A549 (cell line): Measurements from ENCODE around the gene MBNL1.

Experiments
- CBX2 ChIP-seq: fragments of 200-600 bp; sonication (generic); IDR thresholded peaks from 2 replicates; pipeline ENCODE4 v1.6.1; 2016; ENCODE audit warnings: low read depth, mild to moderate bottlenecking, borderline replicate concordance
- CHD4 ChIP-seq: fragments of 200-600 bp; sonication (generic); IDR thresholded peaks from 2 replicates; pipeline ENCODE4 v1.6.1; 2016; ENCODE audit warnings: antibody characterized with exemption, mild to moderate bottlenecking, borderline replicate concordance
- CTCF ChIP-seq: fragments of >200 bp; sonication (Bioruptor Twin); formaldehyde crosslinking; IDR thresholded peaks from 3 replicates; pipeline ENCODE4 v1.5.1; 2016
- EP300 ChIP-seq, 2 experiments: fragments of >200 bp; sonication (Bioruptor Twin); formaldehyde crosslinking; IDR thresholded peaks; 2 replicates in 1 of 2; 3 replicates in 1 of 2; pipeline ENCODE4 v1.6.1; 2016 to 2017
- NPAS2 ChIP-seq: fragments of 250-450 bp; sonication (Bioruptor Pico); IDR thresholded peaks from 2 replicates; pipeline ENCODE4 v1.8.0; 2022; ENCODE audit warnings: mild to moderate bottlenecking, moderate library complexity, borderline replicate concordance
- PBX3 ChIP-seq: IDR thresholded peaks from 2 replicates; pipeline ENCODE4 v1.6.1; 2012
- POLR2A ChIP-seq: IDR thresholded peaks from 2 replicates; pipeline ENCODE4 v1.6.1; 2012; ENCODE audit warnings: mild to moderate bottlenecking, low read length
- RAD21 ChIP-seq, 2 experiments: fragments of >200 bp in 1 of 2; sonication (Bioruptor Twin) in 1 of 2; formaldehyde crosslinking in 1 of 2; IDR thresholded peaks in 1 of 2; conservative IDR thresholded peaks in 1 of 2; 2 replicates in 1 of 2; 3 replicates in 1 of 2; pipeline ENCODE4 v1.6.1; 2012 to 2018; ENCODE audit warnings: inconsistent platforms in 1 of 2
- RCOR1 ChIP-seq: fragments of 150-350 bp; IDR thresholded peaks from 2 replicates; pipeline ENCODE4 v1.6.1; 2014; ENCODE audit warnings: antibody characterized with exemption, low read length, low read depth
- SMC3 ChIP-seq: fragments of >200 bp; sonication (Bioruptor Twin); formaldehyde crosslinking; IDR thresholded peaks from 3 replicates; pipeline ENCODE4 v1.6.1; 2018; ENCODE audit warnings: inconsistent platforms
- SREBF2 ChIP-seq: fragments of 450-650 bp; IDR thresholded peaks from 2 replicates; pipeline ENCODE4 v1.6.1; 2014; ENCODE audit warnings: mild to moderate bottlenecking, moderate library complexity

- TF ChIP-seq CTCF = no peak
- no peak for TF ChIP-seq POLR2A
- TF ChIP-seq CBX2 = no peak
- TF ChIP-seq SMC3 = no peak
- TF ChIP-seq PBX3 = no peak
- no peak for TF ChIP-seq RCOR1
- no peak for TF ChIP-seq EP300 (IDR thresholded peaks at IDR 0.05)
- TF ChIP-seq CHD4 = no peak
- TF ChIP-seq RAD21 (conservative IDR thresholded peaks at IDR 0.05 in 1 of 2, IDR thresholded peaks at IDR 0.05 in 1 of 2) = no peak
- no peak for TF ChIP-seq NPAS2 (CRISPR knock-in tag)
- no peak for TF ChIP-seq SREBF2
Measured at GRCh38 chr3:152256851-152257562, 11.7 kb upstream of the MBNL1 start.
